ENCODE measurements around the gene UBE2O. TPM values are rescaled to one million over a fixed set of nuclear protein-coding genes. Genes with fewer than 3 reads are reported as not detected.

UBE2O gene
- total RNA-seq, 1 experiment from 2014 or later: 64.7 TPM

DNA sequence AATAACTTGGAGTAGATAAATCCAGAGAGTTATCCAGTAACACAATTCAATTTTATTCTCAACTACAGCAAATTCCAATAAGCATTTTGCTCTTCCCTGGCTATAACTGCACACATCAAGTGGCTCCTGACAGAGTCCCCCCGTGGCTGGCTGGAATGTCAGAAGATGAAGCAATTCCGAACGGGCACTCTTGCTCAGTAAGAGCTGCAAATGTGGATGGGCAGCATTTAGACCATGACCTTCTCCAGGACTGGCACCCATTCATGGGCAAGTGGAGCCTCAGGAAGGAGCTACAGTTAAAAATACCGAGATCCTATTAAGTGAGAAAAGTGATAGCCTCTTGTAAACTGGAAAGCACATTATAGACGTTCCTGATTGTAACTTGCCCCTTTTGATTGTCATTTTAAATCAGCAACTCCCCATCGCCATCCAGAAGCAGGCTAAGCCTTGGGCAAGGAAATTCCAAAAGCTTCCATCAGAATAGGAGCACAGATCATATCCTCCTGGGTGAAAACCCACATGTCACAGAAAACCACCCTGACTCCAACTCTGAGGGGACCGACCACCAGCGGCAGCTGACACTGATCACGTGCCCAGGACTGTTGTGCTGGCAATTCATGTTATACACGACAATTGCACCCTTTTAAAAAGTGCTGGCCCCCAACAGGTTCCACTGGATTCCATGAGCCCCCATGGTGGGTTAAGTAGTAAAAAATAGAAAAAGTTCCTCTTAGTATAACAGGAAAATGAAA is 7.1 kb downstream of the UBE2O start:
- Histone ChIP-seq H3K79me2 (ENCODE audit: low read length) (peaks cover 93% of the 10 kb centered on the region), H3K9me3 (ENCODE audit: low read length) (no peaks in the 10 kb centered on the region), H2AFZ (ENCODE audit: low read length) (no peak overlapping the region), H3K27ac (ENCODE audit: low read length) (peak overlapping the region; percentile 93), H3K4me2 (ENCODE audit: low read length) (peak overlapping the region; percentile 81), H3K36me3 (ENCODE audit: low read depth, low read length) (no peaks in the 10 kb centered on the region), H3F3A (ENCODE audit: low read length, unreplicated experiment) (peaks cover 25% of the 10 kb centered on the region), H3K4me3 (ENCODE audit: low read length) (peak overlapping the region; percentile 62), H4K20me1 (ENCODE audit: low read length) (peaks cover 27% of the 10 kb centered on the region), H3K9me2 (replicated peaks; ENCODE audit: low read length) (no peaks in the 10 kb centered on the region), H3K9ac (ENCODE audit: low read length) (peak overlapping the region; percentile 63), H3K4me1 (ENCODE audit: insufficient read depth, low read length) (peaks cover 78% of the 10 kb centered on the region), H3K27me3 (ENCODE audit: low read length) (no peaks in the 10 kb centered on the region)
- ChIA-PET POLR2A (ENCODE audit: unreplicated experiment) (no interaction called here), CTCF (interaction anchor here (0.5 to 0.7 kb wide), 2 partner anchors 81 to 316 kb away, joined by 3 to 6 read pairs; no protein-coding TSS in a partner anchor)
- BruUV-seq (replicated peaks): no TSS peak
- TF ChIP-seq, protein P1, sequence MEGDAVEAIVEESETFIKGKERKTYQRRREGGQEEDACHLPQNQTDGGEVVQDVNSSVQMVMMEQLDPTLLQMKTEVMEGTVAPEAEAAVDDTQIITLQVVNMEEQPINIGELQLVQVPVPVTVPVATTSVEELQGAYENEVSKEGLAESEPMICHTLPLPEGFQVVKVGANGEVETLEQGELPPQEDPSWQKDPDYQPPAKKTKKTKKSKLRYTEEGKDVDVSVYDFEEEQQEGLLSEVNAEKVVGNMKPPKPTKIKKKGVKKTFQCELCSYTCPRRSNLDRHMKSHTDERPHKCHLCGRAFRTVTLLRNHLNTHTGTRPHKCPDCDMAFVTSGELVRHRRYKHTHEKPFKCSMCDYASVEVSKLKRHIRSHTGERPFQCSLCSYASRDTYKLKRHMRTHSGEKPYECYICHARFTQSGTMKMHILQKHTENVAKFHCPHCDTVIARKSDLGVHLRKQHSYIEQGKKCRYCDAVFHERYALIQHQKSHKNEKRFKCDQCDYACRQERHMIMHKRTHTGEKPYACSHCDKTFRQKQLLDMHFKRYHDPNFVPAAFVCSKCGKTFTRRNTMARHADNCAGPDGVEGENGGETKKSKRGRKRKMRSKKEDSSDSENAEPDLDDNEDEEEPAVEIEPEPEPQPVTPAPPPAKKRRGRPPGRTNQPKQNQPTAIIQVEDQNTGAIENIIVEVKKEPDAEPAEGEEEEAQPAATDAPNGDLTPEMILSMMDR (conservative IDR thresholded peaks at IDR 0.05; ENCODE audit: low read depth, low read length): no peak
- TF ChIP-seq EZH2phosphoT487 (IDR thresholded peaks at IDR 0.05; ENCODE audit: borderline replicate concordance, low read length) (no peak), EZH2 (IDR thresholded peaks at IDR 0.05; ENCODE audit: low read length, unreplicated experiment) (no peak)
- no peak for ATAC-seq
- intact Hi-C loops (cut with micrococcal nuclease): no loop called here
- DNase-seq: no peak

DNA sequence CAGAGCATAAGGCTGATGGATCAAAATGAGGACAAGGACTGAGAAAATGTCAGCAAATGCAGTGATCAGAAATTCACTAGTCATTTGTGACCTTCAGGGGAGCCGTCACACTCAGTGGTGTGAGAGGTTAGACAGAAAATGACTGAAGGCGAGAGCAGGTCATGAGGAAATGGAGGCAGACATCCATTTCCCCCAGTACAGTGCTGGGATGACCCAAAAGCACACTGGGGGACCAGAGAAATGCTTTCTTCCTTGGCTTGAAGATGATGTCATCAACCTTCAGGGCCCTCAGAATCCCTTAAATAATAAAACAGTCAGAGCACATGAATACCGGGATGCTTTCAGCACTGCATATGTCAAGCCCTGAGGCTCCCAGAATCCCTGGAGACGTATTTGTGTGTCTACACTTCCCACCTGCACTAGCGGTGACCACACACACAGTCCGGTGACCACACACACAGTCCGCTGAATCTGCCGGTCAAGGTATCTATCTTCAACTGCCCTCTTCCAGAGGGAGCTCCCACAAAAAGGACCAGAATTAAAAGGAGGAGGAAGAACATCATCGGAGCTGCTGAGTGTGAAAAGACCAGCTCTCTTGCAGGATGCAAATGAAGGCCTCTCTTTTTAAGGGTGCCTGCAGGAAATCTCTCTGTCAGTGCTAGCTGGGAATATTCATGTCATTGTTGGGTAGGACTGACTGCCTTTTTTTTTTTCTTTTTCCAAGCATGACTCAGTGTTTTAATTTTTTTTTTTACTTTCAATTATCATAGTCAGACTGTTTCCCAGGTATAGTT is 8.2 kb downstream of the UBE2O start:
- POLR2A ChIA-PET (ENCODE audit: unreplicated experiment): no interaction called here
- Histone ChIP-seq H3K4me3 (ENCODE audit: low read length) (0 out of 2 replicates have a peak overlapping the region, but pooled peaks have one; percentile 62), H3K36me3 (ENCODE audit: low read depth, low read length) (no peaks in the 10 kb centered on the region), H3K4me1 (ENCODE audit: insufficient read depth, low read length) (peaks cover 72% of the 10 kb centered on the region), H3K27ac (ENCODE audit: low read length) (peak overlapping the region; percentile 93), H2AFZ (ENCODE audit: low read length) (no peak overlapping the region), H3K9ac (ENCODE audit: low read length) (no peak overlapping the region), H4K20me1 (ENCODE audit: low read length) (peaks cover 20% of the 10 kb centered on the region), H3F3A (ENCODE audit: low read length, unreplicated experiment) (peaks cover 25% of the 10 kb centered on the region), H3K9me2 (replicated peaks; ENCODE audit: low read length) (no peaks in the 10 kb centered on the region), H3K27me3 (ENCODE audit: low read length) (no peaks in the 10 kb centered on the region), H3K79me2 (ENCODE audit: low read length) (peaks cover 93% of the 10 kb centered on the region), H3K9me3 (ENCODE audit: low read length) (no peaks in the 10 kb centered on the region), H3K4me2 (ENCODE audit: low read length) (peak overlapping the region; percentile 81)
- peak; percentile 27 for DNase-seq
- no peak for TF ChIP-seq EZH2phosphoT487 (IDR thresholded peaks at IDR 0.05; ENCODE audit: borderline replicate concordance, low read length)
- TF ChIP-seq, protein P1 (conservative IDR thresholded peaks at IDR 0.05; ENCODE audit: low read depth, low read length): no peak
- no peak for TF ChIP-seq EZH2 (IDR thresholded peaks at IDR 0.05; ENCODE audit: low read length, unreplicated experiment)
- CTCF ChIA-PET: interaction anchor here (0.7 to 1.0 kb wide), 2 partner anchors 14 to 36 kb away, joined by 4 to 9 read pairs; no protein-coding TSS in a partner anchor
- no peak for ATAC-seq
- no TSS peak for BruUV-seq (replicated peaks)
- intact Hi-C loops (cut with micrococcal nuclease): no loop called here

All from PC-3 (cell line).